ENCODE results near the gene ZCCHC24. TPM values are rescaled to one million over a fixed set of nuclear protein-coding genes. Genes with fewer than 3 reads are reported as not detected.

The ZCCHC24 gene
- total RNA-seq, 1 experiment from 2014 or later, result 3.8 TPM

GRCh38 chr10:79477456-79477855 lies 32.0 kb upstream of the ZCCHC24 start:
- Mint-ChIP-seq H3K4me1 (peaks cover 8 to 11% of the 10 kb centered on the region in 2 experiments), H3K27me3 (ENCODE audit: low read depth) (peaks cover 26% of the 10 kb centered on the region), H3K9me3 (peaks cover 0 to 4% of the 10 kb centered on the region in 2 experiments; a peak in 1 of 5 replicates), H3K36me3 (ENCODE audit: insufficient read depth in 1 of 3, low read depth in 3 of 3) (no peaks in the 10 kb centered on the region), H3K4me3 (no peak overlapping the region), H3K27ac (no peak overlapping the region)
- Histone ChIP-seq H3K18ac (ENCODE audit: insufficient read length, low read depth, low read length) (no peak overlapping the region), H2BK15ac (ENCODE audit: low read depth, low read length) (no peak overlapping the region), H3K14ac (ENCODE audit: insufficient read depth, low read length) (no peak overlapping the region), H3K23me2 (ENCODE audit: insufficient read length, low read depth, low read length, poor library complexity, severe bottlenecking) (no peaks in the 10 kb centered on the region), H3K56ac (ENCODE audit: insufficient read length, low read depth, low read length) (no peak overlapping the region), H4K91ac (ENCODE audit: insufficient read length, low read depth, low read length) (no peak overlapping the region), H3K79me1 (ENCODE audit: insufficient read depth, low read depth, low read length, poor library complexity, severe bottlenecking) (no peaks in the 10 kb centered on the region), H2BK12ac (ENCODE audit: insufficient read length, low read depth, low read length) (no peak overlapping the region), H3K4me2 (ENCODE audit: insufficient read depth, insufficient read length, low read length) (no peak overlapping the region), H4K20me1 (ENCODE audit: control insufficient read depth, insufficient read depth, insufficient read length) (no peaks in the 10 kb centered on the region), H3K79me2 (ENCODE audit: insufficient read depth, low read length) (no peaks in the 10 kb centered on the region), H4K8ac (replicated peaks; ENCODE audit: insufficient read length, low read depth, low read length) (no peak overlapping the region), H2BK20ac (ENCODE audit: low read depth, low read length, poor library complexity, severe bottlenecking) (no peak overlapping the region), H2BK5ac (ENCODE audit: insufficient read length, low read length) (no peak overlapping the region), H3K9ac (ENCODE audit: extremely low read depth, insufficient read length, low read length) (no peak overlapping the region), H4K5ac (ENCODE audit: insufficient read length, low read depth, low read length) (no peak overlapping the region), H2BK120ac (ENCODE audit: low read depth, low read length, poor library complexity, severe bottlenecking) (no peak overlapping the region), H3K23ac (ENCODE audit: insufficient read length, low read depth, low read length) (no peak overlapping the region), H2AK5ac (ENCODE audit: insufficient read length, low read length) (no peak overlapping the region), H3K4me1 (ENCODE audit: insufficient read depth, low read length) (no peaks in the 10 kb centered on the region), H3K9me3 (ENCODE audit: control insufficient read depth, low read depth, low read length) (no peaks in the 10 kb centered on the region), H3K27ac (ENCODE audit: insufficient read length, low read depth, low read length) (no peak overlapping the region), H3K27me3 (ENCODE audit: insufficient read depth, low read length) (no peaks in the 10 kb centered on the region), H3K4ac (ENCODE audit: low read depth, low read length) (no peak overlapping the region), H2AFZ (ENCODE audit: low read length) (no peak overlapping the region), H3T11ph (ENCODE audit: low read length) (no peak overlapping the region)
- TF ChIP-seq CTCF (conservative IDR thresholded peaks at IDR 0.05), result no peak
- DNase-seq, result peak; percentile 5
- WGBS (ENCODE audit: extremely low coverage, insufficient read length, low lambda C conversion rate), result no CpG with 5 or more reads among the region's 7 CpGs
